VCaP (cell line): ENCODE results near the gene GLIS2.

Experiments
- H3K27ac ChIP-seq: fragments of 450-650 bp; 2 replicates; pipeline ENCODE4 v1.5.1; 2017
- TF ChIP-seq, protein P1 (sequence below): fragments of 450-650 bp; conservative IDR thresholded peaks from 2 replicates; pipeline ENCODE4 v1.5.1; 2017; ENCODE audit warnings: mild to moderate bottlenecking, moderate library complexity

The GLIS2 gene

DNA sequence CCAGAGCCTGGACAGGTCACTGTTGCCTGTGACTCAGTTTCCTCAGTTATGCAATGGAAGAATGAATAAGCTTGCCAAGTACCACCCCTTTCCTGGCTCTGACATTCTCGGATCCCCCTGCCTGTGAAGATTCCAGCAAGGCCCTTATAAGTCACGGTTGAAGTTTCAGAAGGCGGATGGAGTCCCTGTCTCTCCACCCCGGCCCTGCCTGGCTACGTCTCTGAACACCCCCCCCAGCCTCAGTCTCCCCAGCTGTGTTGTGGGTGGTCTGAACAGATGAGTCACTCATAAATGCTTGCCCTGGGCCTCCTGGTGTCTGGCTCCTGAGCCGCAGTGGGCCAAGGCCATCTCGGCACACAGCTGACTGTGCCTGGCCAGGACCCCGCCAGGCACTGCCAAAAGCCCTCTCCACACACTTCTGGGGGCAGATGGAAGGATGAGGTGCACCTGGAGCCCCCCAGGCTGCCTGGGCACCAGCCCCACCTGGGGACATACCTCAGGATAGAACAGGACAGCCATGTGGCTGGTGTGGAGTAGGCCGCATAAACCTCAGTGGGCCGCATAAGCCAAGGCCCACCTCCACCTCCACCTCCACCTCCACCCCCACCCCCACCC, 71.2 kb downstream of the GLIS2 start:
- H3K27ac ChIP-seq = no peak overlapping the region
- TF ChIP-seq, protein P1, sequence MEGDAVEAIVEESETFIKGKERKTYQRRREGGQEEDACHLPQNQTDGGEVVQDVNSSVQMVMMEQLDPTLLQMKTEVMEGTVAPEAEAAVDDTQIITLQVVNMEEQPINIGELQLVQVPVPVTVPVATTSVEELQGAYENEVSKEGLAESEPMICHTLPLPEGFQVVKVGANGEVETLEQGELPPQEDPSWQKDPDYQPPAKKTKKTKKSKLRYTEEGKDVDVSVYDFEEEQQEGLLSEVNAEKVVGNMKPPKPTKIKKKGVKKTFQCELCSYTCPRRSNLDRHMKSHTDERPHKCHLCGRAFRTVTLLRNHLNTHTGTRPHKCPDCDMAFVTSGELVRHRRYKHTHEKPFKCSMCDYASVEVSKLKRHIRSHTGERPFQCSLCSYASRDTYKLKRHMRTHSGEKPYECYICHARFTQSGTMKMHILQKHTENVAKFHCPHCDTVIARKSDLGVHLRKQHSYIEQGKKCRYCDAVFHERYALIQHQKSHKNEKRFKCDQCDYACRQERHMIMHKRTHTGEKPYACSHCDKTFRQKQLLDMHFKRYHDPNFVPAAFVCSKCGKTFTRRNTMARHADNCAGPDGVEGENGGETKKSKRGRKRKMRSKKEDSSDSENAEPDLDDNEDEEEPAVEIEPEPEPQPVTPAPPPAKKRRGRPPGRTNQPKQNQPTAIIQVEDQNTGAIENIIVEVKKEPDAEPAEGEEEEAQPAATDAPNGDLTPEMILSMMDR = no peak

- no peak overlapping the region for H3K27ac ChIP-seq
- TF ChIP-seq, protein P1 = no peak
Observed at GRCh38 chr16:4387781-4388180, 71.9 kb downstream of the GLIS2 start.

DNA sequence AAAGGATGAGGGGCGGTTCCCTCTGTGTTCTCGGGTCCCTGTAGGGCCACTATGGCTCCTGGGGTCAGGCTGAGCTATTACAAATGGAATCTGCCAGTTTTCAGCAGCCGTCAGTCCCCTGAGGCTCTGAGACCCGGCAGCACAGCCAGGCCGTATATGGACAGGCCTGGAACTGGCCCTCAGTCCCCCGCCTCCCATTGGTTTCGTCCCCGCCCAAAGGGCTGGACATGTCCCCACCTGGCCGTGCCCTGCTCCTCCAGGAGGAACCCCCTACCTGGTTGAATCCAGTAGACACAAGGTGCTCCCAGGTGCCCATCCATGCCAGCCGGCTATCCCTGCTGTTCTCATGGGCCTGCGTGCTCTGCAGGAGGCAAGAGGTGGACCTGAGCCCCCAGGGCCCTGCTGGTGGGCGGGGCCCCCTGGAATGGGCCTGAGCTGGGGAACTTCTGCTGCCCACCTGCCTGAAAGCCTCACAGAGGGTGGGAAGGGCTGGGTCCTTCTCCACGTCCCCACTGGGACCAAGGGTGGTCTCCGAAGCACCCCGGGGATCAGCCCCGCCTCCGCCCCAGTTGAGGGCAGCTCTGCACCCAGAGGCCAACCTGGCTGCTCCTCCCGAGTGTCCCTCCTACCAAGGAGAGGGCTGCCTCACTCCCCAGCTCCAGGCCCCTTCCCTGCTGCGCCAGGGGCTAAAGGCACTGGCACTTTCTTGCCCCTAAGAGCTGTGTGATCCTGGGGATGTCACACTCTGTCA, 72.6 kb downstream of the GLIS2 start:
- TF ChIP-seq, protein P1 = no peak
- H3K27ac ChIP-seq = no peak overlapping the region
